Measurements from ENCODE around the gene ZNF787. TPM values are rescaled to one million over a fixed set of nuclear protein-coding genes. Genes with fewer than 3 reads are reported as not detected.

ZNF787 gene
- total and polyA plus RNA-seq, 2 of the 13 experiments (the other 11 are each of a cell fraction or from before 2014, with no cell fraction given): 15.1 to 42.8 TPM

- TF ChIP-seq PRDM10 (CRISPR knock-in tag; IDR thresholded peaks at IDR 0.05; ENCODE audit: low read depth) (peak; percentile 63; the same call in 1 of the 2 replicates), MLX (CRISPR knock-in tag; IDR thresholded peaks at IDR 0.05) (no peak), NCOA1 (CRISPR knock-in tag; IDR thresholded peaks at IDR 0.05) (no peak), FOXO4 (CRISPR knock-in tag; conservative IDR thresholded peaks at IDR 0.05) (no peak), SIN3B (IDR thresholded peaks at IDR 0.05; ENCODE audit: low read length) (no peak; the same call in 1 of the 2 replicates), MTF2 (CRISPR knock-in tag; IDR thresholded peaks at IDR 0.05; ENCODE audit: borderline replicate concordance) (no peak), ZSCAN31 (CRISPR knock-in tag; IDR thresholded peaks at IDR 0.05; ENCODE audit: low read depth) (peak; percentile 86; the same call in 1 of the 2 replicates), SNAPC2 (CRISPR knock-in tag; IDR thresholded peaks at IDR 0.05) (no peak), TFDP1 (CRISPR knock-in tag; IDR thresholded peaks at IDR 0.05; ENCODE audit: borderline replicate concordance) (peak; percentile 62; the same call in 1 of the 2 replicates), PHB2 (IDR thresholded peaks at IDR 0.05; ENCODE audit: partially characterized antibody) (no peak), HNRNPLL (IDR thresholded peaks at IDR 0.05; ENCODE audit: low read depth, low read length, poor library complexity, severe bottlenecking) (peak; percentile 80), ONECUT2 (CRISPR knock-in tag; IDR thresholded peaks at IDR 0.05) (no peak), ZNF224 (CRISPR knock-in tag; IDR thresholded peaks at IDR 0.05) (0 out of 2 replicates have a peak, but pooled peaks have one; percentile 7), ZSCAN22 (CRISPR knock-in tag; IDR thresholded peaks at IDR 0.05) (no peak), STAG1 (CRISPR knock-in tag; IDR thresholded peaks at IDR 0.05) (no peak), ZNF589 (CRISPR knock-in tag; conservative IDR thresholded peaks at IDR 0.05) (no peak), PAX8 (CRISPR knock-in tag; IDR thresholded peaks at IDR 0.05; ENCODE audit: borderline replicate concordance) (no peak), ZSCAN30 (CRISPR knock-in tag; IDR thresholded peaks at IDR 0.05) (no peak), ZFP41 (CRISPR knock-in tag; IDR thresholded peaks at IDR 0.05; ENCODE audit: borderline replicate concordance) (no peak), ZGPAT (CRISPR knock-in tag; IDR thresholded peaks at IDR 0.05) (peak; percentile 49)
These were observed 19.7 kb upstream of the ZNF787 start, which contains the start of gene ZNF444 (continued) for GRCh38 chr19:56140583-56141416.

Measured in HepG2 (cell line).